Measurements from ENCODE around the gene DSG3.

GRCh38 chr18:31417850-31418249, 29.7 kb upstream of the DSG3 start:
- TF ChIP-seq TAF1 (IDR thresholded peaks at IDR 0.05; ENCODE audit: low read depth) (no peak), CEBPB (IDR thresholded peaks at IDR 0.05) (no peak), EGR1 (IDR thresholded peaks at IDR 0.05) (no peak), EP300 (IDR thresholded peaks at IDR 0.05; ENCODE audit: borderline replicate concordance) (no peak), RAD21 (IDR thresholded peaks at IDR 0.05; ENCODE audit: low read depth) (no peak), REST (IDR thresholded peaks at IDR 0.05; ENCODE audit: low read depth) (no peak), ZBTB7A (IDR thresholded peaks at IDR 0.05; ENCODE audit: low read depth) (no peak), CREB1 (IDR thresholded peaks at IDR 0.05; ENCODE audit: low read depth) (no peak), YY1 (IDR thresholded peaks at IDR 0.05; ENCODE audit: low read depth) (no peak), TCF12 (IDR thresholded peaks at IDR 0.05; ENCODE audit: low read depth) (no peak), TEAD4 (IDR thresholded peaks at IDR 0.05) (no peak)
- TF ChIP-seq, protein P1, sequence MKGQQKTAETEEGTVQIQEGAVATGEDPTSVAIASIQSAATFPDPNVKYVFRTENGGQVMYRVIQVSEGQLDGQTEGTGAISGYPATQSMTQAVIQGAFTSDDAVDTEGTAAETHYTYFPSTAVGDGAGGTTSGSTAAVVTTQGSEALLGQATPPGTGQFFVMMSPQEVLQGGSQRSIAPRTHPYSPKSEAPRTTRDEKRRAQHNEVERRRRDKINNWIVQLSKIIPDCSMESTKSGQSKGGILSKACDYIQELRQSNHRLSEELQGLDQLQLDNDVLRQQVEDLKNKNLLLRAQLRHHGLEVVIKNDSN (IDR thresholded peaks at IDR 0.05) = no peak
